ENCODE results near the gene DRD2.
A peak's percentile ranks its signal among the peaks of the same experiment; 100 is the strongest.

DRD2 gene

DNA sequence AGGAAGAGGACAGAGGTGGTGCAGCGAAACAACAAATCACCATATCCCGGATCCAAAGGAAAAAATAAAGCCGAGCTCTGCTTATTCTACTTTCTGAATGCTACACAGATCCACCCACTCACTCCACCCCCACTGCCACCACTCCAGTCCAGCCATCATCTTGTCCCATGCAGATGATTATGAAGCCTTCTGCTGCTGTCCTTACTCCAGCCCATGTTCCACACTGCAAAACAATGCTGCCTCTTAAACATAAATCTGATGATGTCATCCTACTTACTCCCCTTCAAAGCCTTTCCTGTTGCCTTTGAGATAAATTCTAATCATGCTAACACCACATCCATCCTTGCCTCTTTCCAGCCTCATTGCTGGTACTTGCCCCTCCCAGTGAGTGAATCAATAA, 6.5 kb upstream of the DRD2 start:
- DNase-seq: no peak

DNA sequence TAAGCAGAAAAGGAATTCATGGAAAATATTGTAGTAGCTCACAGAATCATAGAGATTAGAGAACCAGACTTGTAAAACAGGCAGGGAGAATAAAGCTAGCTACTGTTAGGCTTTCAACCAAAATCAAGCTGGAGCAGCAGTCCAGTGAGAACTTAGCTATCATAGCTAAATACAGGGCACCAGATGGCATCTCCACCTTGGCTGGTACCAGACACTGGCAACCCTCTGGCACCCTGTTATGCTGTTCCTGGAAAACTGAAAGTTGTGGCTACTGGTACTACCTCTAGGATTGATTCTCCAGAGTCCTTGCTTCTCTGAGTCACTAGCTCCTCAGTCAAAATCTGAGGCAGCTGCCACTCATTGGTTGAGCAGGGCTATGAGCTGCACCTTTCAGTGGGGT, 6.0 kb upstream of the DRD2 start:
- DNase-seq: no peak

DNA sequence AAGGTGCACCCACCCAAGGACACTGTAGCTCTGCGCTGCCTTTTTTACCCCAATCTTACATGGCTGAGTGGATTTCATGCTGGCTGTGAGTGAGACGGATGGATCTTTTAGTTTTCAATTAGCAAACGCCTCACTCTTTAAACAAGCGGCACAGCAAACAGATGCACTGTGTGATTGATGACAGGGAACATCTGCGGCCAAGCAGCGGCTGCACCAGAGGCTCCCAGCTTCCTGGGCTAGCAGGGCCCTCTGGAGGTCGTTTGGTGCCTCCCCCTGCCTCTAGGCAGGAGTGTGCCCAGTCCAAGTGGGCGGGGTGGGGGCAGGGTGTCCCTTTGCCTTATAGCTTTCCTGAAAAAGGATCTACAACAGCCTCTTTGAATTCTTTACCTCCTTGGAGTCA, 2.1 kb upstream of the DRD2 start:
- no peak for DNase-seq

DNA sequence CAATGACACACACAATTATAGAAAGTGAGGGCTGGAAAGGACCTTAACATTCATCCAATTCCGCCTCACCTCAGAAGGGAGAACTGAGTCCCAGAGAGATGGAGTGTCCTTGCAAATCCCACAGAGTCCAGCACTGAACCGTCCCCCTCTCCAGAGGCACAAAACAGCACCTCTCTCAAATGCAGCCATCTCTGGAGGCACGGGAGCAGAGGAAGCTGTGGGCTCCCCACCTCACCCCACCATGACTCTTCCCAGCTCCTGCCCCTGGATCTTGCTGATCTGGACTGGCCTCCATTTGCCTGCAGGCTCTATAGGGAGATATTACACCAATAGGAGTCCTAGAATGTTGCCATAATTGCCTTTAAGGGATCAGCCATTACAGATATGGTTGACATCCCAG, 1.4 kb upstream of the DRD2 start:
- DNase-seq: no peak

DNA sequence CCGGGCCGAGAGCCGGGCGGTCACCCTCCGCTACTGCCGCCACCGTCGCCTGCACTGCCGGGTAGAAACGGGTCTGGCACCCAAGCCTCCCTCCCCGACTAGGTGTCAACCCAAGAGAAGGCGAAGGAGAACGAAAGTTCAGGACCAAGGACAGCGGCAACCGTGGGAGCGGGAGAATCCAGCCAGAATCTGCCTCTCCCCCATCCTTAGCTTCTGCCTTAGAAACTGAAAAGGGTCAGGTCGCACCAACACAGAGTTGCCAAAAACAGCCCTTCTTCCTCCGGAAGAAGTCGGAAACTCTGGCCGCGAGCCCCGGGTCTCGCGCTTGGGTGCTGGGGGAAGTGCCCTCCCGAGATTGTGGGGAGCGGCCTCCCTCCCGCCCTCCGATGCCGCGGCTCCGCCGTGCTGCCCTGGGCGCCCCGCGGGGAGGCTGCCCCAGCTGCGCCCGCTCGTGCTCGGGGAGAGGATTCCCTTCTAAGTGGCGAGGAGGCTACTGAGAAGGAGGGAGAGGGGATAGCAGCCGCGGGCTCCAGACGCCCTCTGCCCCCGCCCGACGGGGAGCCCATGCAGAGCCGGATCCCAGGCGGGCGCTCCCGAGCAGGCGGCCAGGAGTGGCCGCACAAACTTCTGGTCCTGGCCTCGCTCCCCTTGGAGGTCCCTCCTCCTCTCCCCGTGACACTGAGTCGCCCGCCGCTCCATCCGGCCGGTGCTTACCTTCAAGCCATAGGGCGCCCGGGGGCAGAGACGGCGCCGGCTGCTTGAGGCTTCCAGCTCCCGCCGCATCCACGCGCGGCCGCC, 637 bp downstream of the DRD2 start:
- peak; percentile 47 for DNase-seq

DNA sequence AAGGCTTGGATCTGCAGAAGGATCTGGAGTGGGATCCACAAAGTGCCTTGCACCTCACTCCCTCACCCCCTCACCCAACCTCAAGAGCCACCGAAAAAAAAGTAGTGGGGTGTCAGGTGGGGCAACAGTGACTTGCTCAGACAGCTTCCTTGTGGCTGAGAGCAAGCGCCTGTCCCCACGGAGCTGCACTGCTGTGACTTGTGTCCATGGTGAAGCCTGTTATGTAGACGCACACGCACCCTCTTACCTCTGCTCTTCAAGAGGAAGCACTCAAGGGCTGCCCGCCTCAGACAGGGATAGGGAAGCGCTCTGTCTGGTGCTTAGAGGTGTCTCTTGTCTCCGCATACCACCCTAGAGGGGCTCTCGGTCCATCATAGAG, 1.2 kb downstream of the DRD2 start:
- DNase-seq: no peak

DNA sequence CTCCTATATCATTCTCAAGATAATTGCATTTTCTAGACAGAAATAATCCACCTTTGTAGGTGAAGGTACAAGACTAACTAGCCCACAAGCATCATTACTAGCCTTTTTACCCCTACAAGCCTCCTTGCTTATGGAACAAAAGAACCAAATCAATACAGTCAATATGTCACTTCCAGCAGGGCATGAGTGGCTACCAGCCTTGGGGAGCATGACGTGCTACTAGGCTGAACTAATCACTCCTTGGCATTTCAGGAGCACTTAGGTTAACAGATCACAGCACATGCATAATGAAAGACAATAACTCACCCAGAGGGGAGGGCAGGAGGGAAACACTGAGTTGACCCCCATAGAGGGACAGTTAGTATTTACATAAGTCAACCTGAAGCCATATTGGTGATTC, 2.7 kb downstream of the DRD2 start:
- DNase-seq: no peak

DNA sequence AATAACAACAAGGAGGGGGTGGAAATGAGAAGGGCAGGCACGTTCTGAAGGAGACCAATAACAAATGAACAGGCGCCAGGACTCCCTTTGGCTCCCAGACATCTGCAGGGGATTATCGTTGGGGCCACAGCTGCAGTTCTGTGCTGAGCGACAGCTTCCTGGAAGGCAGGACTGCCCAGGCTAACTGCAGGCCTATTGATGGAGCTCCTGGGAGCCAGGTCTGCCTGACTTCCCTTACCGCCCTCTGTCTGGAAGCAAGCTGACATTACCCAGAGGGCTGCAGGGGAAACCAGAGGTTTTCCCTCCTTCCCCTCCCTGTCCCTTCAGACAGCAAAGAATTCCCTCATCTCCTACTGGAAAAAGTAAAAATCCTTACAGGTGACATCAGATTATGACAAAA, 5.0 kb downstream of the DRD2 start:
- no peak for DNase-seq

DNA sequence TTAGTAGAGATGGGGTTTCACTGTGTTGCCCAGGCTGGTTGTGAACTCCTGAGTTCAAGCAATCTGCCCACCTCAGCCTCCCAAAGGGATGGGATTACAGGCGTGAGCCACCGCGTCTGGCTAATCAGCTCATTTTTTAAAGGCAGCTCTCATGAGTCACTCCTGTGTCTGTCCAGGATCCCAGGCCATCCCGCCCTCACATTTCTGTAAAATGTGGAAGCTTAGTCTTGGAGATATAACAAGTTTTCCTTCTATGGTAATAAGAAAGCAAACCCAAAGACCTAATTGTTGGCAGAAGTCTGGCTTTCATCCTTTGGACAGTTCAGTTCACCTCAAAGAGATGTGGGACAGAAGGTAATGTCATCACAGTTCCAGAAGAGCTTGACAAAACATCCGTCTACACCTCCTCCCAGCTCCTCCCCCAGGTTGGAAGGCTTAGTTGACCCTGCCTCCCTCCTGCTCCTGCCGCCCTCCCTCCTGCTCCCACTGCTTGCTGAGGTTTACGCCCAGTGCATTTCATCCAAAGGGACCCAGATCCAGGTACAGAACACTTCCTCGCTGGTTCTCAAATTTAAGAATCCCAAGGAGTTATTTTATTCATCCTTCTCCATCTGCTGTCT, 6.4 kb downstream of the DRD2 start:
- DNase-seq: no peak

DNA sequence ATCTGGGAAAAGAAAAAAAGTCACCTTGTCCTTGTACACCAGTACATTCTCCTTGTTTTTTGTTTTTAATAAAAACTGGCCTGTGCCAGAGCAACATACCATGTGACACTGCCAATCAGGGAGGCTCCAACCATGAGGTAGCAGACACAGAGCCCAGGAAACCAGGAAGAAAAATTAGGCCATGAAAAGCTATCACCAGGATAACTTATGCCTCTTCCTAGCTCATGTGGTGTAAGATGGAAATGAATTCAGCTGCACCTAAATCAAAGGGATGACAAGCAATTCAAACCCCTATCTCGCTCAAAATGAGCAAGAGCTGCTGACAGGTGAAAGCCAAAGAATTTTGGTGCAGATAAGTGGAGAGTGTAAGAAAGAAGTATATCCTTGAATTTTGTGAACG, 7.7 kb downstream of the DRD2 start:
- no peak for DNase-seq

DNA sequence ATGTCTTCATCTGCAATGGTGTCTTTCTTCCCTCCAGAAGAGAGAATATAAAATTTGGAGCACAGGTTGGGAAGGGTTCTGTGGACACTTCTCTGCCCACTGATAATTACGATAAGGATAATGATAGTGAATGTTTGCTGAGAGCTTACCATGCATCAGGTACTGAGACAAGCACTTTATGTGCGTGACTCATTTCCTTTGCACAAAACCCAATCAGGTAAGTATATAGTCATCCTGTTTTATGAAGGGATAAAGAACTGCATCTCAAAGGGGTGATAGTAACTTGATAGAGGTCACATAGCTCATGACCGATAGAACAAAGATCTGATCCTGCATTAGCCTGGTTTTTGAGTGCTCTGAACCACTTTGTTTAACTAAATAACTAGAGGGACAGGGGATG, 9.4 kb downstream of the DRD2 start:
- no peak for DNase-seq

DNA sequence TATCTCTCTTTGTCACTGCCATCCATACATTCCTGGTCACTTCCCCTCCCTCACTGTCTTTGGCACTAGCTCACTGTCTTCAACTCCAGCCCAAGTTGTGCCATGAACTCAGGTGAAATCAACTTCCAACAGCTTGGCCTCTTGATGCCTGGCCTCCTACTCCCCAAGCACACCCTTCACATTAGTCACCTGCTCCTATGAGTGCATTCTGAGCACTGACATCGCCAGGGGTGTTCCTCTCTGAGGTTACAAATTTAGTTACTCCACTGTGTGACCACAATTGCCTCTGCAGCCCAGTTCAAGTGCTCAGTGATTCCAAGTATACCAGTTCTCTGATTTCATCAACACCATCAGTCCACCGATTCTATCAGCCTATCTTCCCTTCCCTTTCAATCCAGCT, 10.8 kb downstream of the DRD2 start:
- DNase-seq: no peak

DNA sequence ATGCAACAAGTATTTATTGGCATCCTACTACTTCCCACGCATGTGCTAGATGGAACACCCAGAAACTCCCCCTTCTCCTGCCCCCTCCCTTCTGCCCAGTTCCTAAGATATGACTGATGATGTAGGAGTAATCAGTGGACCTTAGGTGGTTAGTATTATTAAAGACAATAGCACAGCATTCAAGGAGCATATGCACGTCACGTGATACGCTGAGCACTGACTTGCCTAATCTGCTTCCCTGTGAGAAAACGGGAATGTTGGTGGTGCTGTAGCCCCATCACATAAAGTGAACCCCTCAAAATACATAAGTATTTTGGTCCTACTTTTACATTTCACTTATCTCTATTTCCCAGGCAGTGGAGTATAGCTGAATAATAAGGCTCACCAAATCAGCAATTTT, 12.4 kb downstream of the DRD2 start:
- no peak for DNase-seq

DNA sequence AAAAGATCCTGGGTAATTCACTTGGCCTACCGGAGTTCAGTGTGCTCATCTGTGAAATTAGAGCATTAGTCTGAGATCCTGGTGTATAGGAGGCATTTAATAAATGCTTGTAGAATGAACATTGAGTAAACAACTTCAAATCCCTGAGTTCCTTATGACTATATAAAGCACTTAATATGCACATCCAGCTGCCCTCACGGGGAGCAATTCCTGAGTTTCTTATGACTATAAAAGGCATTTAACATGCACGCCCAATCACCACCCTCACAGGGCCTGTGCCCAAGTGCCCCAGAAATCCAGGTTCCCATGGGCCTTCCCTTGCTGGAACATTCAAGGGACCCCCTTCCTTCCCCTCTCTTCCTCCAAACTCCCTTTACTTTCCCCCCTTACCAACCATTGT, 13.6 kb downstream of the DRD2 start:
- DNase-seq: no peak

DNA sequence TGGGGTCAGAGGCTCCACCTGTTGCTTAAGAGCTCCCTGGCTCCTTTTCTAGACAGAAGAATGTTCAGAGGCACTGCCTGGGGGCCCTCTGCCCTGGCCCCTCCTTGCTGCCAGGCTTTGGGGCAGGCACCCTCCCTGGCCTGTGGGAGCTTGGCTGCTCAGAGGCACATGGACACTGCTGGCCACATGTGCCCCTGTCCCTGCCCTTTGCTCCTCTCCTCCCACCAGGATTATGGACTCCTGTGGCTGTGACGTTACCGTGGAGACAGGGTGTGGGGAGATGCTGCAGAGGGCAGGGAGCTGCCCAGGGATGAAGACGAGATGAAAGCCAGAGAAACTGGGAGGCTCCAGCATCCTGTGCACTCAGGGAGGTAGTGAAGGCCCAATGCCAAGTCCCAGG, 14.7 kb downstream of the DRD2 start:
- DNase-seq: no peak

DNA sequence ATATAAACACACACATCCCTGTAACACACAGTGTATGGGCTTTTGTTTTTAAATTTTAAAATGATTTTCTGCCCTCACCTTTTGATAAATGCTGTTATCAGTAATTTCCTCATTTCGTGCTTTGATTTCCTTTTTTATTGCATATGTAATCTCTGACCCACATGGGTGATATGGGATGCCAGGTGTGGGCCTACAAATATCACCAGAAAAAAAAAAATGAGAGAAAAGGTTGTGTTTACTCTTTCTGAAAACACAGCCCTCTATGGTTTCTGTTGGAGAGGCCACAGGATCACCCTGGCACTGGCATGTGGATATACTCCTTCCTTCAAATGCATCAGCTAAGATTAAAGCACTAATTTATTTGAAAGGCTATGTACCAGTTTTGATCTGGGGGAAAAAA, 17.0 kb downstream of the DRD2 start:
- DNase-seq: no peak

DNA sequence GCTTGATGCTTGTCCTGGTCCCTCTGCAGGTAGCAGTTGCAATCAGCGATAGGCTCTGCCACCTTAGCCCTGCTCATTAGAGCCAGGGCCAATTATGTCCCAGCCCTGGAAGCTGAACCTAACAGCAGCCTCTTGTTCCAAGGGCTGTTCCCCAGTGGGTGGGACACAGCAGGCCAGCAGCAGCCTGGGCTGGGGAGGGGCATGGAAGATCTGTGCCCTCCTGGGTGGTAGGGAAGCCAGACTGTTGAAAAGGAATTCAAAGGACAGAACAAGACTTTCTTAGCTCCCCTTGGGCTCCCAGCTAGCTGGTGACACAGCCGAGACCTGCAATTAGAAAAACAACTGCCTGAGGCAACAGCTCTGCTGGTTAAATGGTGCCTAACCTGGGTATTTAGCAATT, 17.4 kb downstream of the DRD2 start:
- DNase-seq: no peak

DNA sequence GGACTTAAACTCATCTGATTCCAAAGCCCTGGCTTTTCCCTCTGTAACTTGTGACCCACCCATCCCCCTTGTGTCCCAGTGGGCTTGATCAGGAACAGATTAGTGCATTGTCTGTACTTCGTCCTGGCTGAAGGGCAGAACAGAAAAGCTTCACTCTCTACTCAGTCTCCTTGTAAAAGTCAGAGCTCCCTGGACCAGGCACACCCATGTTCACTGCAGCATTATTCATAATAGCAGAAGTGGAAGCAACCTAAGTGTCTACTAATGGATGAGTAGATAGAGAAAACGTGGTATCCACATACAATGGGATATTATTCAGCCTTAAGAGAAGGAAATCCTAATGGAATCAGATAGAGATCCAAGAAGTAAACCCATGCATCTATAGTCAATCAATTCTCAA, 20.7 kb downstream of the DRD2 start:
- no peak for DNase-seq

DNA sequence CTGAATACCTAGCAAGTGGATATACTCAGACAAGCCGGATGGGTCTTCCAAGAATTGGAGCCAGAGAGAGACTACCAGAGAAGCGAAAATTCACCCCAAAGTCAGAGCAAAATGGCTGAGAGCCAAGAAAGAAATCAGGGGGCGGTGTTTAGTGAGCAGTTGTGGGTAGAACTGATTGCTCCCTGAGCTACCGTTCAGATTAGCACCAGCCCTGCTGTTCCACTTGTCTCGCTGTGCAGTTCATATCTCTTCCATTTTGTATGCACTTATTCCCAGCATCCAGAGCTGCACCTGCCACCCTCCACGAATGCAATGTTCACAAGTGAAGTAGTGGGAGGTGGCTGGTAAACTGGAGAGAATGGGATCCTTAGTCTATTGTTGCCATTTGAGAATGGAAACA, 25.5 kb downstream of the DRD2 start:
- DNase-seq: no peak

DNA sequence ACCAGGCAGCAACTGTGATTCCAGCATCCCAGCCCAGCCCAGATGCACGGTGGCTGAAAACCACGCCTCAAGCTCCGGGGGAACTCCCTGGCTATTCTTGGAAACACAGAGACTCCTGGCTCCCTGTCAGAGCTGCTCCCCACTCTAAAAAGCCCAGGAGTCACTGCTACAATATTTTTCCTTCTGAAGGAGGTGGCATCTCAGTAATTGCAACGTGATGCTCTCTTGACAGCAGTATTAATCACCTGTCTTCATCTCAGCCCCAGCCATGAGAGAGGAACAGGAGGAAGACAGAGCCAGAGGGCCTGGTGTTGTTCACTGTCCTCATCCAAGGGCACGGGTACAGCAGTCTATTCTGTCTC, 26.9 kb downstream of the DRD2 start:
- no peak for DNase-seq

DNA sequence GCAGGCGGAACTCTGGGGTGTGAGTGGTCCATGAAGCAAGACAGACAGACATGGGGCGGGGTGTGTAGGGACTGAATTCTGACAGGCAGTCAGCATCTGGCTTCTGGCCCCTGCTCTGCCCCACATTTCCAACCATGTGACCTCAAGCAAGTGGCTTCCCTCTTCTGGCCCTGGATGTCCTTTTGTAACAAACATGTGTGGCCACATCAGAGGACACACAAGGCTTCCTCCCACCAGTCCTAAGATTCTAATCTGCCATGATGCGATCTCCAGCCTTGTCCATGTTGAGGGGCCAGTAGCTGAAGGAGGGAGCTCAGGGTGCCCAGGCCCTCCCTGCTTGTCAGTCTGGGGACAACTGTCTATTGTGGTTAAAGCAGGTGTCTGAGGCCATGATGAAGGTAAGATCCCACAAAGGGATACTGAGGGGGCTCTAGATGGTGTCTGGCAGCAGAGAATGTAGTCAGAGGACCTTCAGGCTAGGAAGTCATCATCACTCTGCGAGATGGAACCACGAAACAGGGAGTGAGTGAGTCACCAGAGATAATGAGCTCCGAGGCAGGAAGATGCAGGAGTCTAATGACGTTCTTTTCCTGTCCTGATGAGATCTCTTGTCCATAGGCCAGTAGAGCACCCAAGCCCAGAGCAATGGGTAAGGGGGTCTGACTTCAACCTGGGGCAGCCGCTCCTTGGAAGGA, 27.4 kb downstream of the DRD2 start:
- peak; percentile 66 for DNase-seq

DNA sequence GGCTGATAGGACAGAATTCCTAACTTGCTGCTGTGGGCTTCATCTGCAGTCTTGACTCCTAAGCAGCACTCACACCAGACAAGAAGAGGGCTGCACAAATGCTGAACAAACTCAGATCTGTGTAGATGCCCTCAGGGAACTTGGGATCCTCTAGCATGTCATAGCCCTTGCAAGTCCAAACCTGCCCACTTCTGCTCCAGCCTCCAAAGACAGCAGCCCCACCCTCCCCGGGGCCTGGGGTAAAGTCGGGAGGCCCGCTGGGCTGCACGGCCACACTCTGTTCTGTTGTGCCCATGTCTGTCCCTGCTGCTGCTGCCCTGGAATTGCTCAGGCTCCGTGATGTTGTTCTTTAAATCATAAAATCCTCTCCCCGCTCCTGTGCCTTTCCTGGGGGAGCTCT, 28.3 kb downstream of the DRD2 start:
- DNase-seq: no peak

DNA sequence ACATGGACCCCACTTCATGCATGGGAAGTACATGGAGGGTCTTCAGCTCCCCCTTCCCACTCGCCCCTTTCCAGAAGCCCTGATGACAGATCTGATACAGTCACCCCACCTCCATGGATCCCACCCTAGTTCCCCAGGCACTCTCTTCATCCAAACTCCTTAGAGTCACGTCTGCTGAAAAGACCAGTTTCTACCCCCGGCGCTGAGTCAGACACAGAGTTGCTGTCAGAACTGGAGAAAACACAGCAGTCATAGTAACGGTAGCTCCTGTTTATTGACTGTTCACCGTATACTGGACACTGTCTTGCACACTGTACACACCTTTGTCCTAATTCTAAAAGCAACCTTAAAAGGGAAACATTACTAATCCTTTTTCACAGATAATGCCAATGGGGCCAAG, 29.1 kb downstream of the DRD2 start:
- DNase-seq: peak; percentile 87

DNA sequence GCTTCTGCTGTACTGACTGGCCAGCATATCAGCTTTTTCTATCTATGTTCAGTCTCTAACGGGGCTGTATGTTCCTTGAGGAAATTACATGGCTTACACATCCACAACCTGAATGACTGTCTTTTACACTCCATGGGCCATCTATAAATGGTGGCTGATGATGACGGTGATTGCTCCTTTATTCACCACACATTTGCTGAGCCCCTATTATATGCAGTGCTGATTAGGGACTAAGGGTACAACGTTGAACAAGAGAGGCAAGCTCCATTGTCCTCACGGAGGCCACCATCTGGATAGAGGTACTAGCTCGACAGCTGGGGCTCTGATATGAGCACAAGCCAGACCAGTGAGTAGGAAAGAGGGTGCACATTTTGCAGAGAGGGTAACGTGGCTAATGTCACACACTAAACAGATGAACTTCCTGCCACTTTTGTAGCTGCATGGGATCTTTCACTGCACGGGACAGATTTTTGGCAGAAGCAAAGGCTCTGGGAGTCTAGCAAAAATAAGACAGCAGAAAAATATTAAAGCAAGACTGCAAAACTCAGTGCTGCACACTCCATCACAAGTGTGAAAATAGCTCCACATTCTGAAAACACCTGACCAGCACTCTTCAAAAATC, 30.6 kb downstream of the DRD2 start:
- no peak for DNase-seq

All from activated CD4-positive, alpha-beta T cell treated with anti-CD3 and anti-CD28 coated beads, Interleukin-2, amount 50 U/mL, for 16 hours (primary cell).